HEK293 (cell line): ENCODE results near the gene EIF4EBP2.

ENCODE experiments used
- CTCF ChIA-PET: fragments of 350-600 bp; formaldehyde crosslinking; extraction: SDS; loops from one replicate; lab custom pipeline; 2021; ENCODE audit warnings: antibody characterized with exemption; lab: Yijun Ruan, JAX
- POLR2A ChIA-PET: fragments of 300-600 bp; formaldehyde crosslinking; extraction: SDS; loops from one replicate; lab custom pipeline; 2020; ENCODE audit warnings: antibody characterized with exemption, inconsistent platforms; lab: Yijun Ruan, JAX
- H3K27ac ChIP-seq: fragments of 200-500 bp; sonication (Bioruptor generic); 2 replicates; pipeline ENCODE4 v1.5.1; 2014; ENCODE audit warnings: low read depth, low read length, control low read depth, inconsistent platforms; ENCODE audit errors: extremely low read depth
- H3K36me3 ChIP-seq, 2 experiments: fragments of 200-500 bp in 1 of 2; sonication (Bioruptor generic) in 1 of 2; 1 replicate in 1 of 2; 2 replicates in 1 of 2; pipeline ENCODE4 v1.5.1; 2014 to 2017; ENCODE audit warnings: inconsistent platforms in 2 of 2, low read length in 2 of 2; ENCODE audit not compliant: control insufficient read depth in 2 of 2, insufficient read depth in 1 of 2
- H3K4me1 ChIP-seq: fragments of 200-500 bp; sonication (Bioruptor generic); 2 replicates; pipeline ENCODE4 v1.5.1; 2014; ENCODE audit warnings: mild to moderate bottlenecking, low read length, inconsistent platforms; ENCODE audit not compliant: control insufficient read depth, insufficient read depth
- H3K4me3 ChIP-seq: 2 replicates; pipeline ENCODE4 v1.5.1; 2011; ENCODE audit warnings: low read depth, mild to moderate bottlenecking, control low read depth, low read length, moderate library complexity
- H3K9me3 ChIP-seq: fragments of 200-500 bp; sonication (Bioruptor generic); 2 replicates; pipeline ENCODE4 v1.5.1; 2014; ENCODE audit warnings: low read depth, low read length, inconsistent platforms; ENCODE audit not compliant: control insufficient read depth, insufficient read depth
- BCL11A ChIP-seq: fragments of 450-650 bp; formaldehyde crosslinking; IDR thresholded peaks from 2 replicates; pipeline ENCODE4 v1.5.1; 2016; ENCODE audit warnings: low read depth, missing biosample characterization, missing genetic modification characterization
- BCL11B ChIP-seq: fragments of 450-650 bp; formaldehyde crosslinking; IDR thresholded peaks from 2 replicates; pipeline ENCODE4 v1.5.1; 2016; ENCODE audit warnings: low read depth, missing biosample characterization, missing genetic modification characterization
- GLI2 ChIP-seq: fragments of 450-650 bp; formaldehyde crosslinking; IDR thresholded peaks from 2 replicates; pipeline ENCODE4; 2017; ENCODE audit warnings: missing biosample characterization, missing genetic modification characterization, low read depth, borderline replicate concordance
- GLIS1 ChIP-seq: fragments of 450-650 bp; formaldehyde crosslinking; IDR thresholded peaks from 2 replicates; pipeline ENCODE4 v1.5.1; 2016; ENCODE audit warnings: missing biosample characterization, missing genetic modification characterization
- RBAK ChIP-seq: fragments of 450-650 bp; formaldehyde crosslinking; IDR thresholded peaks from 2 replicates; pipeline ENCODE4 v1.5.1; 2016; ENCODE audit warnings: missing biosample characterization, missing genetic modification characterization
- SP2 ChIP-seq: fragments of 450-650 bp; formaldehyde crosslinking; IDR thresholded peaks from 2 replicates; pipeline ENCODE4 v1.5.1; 2016; ENCODE audit warnings: missing biosample characterization, missing genetic modification characterization
- WT1 ChIP-seq: fragments of 450-650 bp; formaldehyde crosslinking; IDR thresholded peaks from 2 replicates; pipeline ENCODE4 v1.5.1; 2016; ENCODE audit warnings: missing biosample characterization, missing genetic modification characterization
- ZFP37 ChIP-seq: fragments of 450-650 bp; formaldehyde crosslinking; IDR thresholded peaks from 2 replicates; pipeline ENCODE4 v1.5.1; 2016; ENCODE audit warnings: missing biosample characterization, missing genetic modification characterization
- ZNF112 ChIP-seq: fragments of 450-650 bp; formaldehyde crosslinking; IDR thresholded peaks from 2 replicates; pipeline ENCODE4 v1.5.0; 2017; ENCODE audit warnings: missing biosample characterization, missing genetic modification characterization
- ZNF202 ChIP-seq: fragments of 450-650 bp; formaldehyde crosslinking; IDR thresholded peaks from 2 replicates; pipeline ENCODE4 v1.5.1; 2016; ENCODE audit warnings: missing biosample characterization, missing genetic modification characterization, borderline replicate concordance
- ZNF221 ChIP-seq: fragments of 450-650 bp; formaldehyde crosslinking; IDR thresholded peaks from 2 replicates; pipeline ENCODE4 v1.5.1; 2017; ENCODE audit warnings: missing biosample characterization, missing genetic modification characterization, borderline replicate concordance
- ZNF23 ChIP-seq: fragments of 450-650 bp; formaldehyde crosslinking; IDR thresholded peaks from 2 replicates; pipeline ENCODE4 v1.5.1; 2016; ENCODE audit warnings: missing biosample characterization, missing genetic modification characterization, borderline replicate concordance
- ZNF510 ChIP-seq: fragments of 450-650 bp; formaldehyde crosslinking; IDR thresholded peaks from 2 replicates; pipeline ENCODE4 v1.5.1; 2018; ENCODE audit warnings: mild to moderate bottlenecking, missing genetic modification characterization, missing biosample characterization; ENCODE audit not compliant: insufficient replicate concordance
- ZNF514 ChIP-seq: fragments of 450-650 bp; formaldehyde crosslinking; IDR thresholded peaks from 2 replicates; pipeline ENCODE4 v1.5.1; 2016; ENCODE audit warnings: missing biosample characterization, missing genetic modification characterization
- ZNF670 ChIP-seq: fragments of 450-650 bp; formaldehyde crosslinking; IDR thresholded peaks from 2 replicates; pipeline ENCODE4 v1.5.1; 2016; ENCODE audit warnings: missing biosample characterization, missing genetic modification characterization, low read depth
- TF ChIP-seq, protein P1 (sequence below): fragments of 450-650 bp; formaldehyde crosslinking; optimal IDR thresholded peaks from 2 replicates; pipeline ENCODE3; 2016; ENCODE audit warnings: missing biosample characterization, mild to moderate bottlenecking, missing genetic modification characterization
- TF ChIP-seq, protein P2 (sequence below): fragments of 450-650 bp; formaldehyde crosslinking; IDR thresholded peaks from 2 replicates; pipeline ENCODE4 v1.5.1; 2017; ENCODE audit warnings: missing biosample characterization, missing genetic modification characterization
- TF ChIP-seq, protein P3 (sequence below): fragments of 450-650 bp; formaldehyde crosslinking; IDR thresholded peaks from 2 replicates; pipeline ENCODE4 v1.5.1; 2016; ENCODE audit warnings: missing biosample characterization, missing genetic modification characterization

EIF4EBP2 gene

DNA sequence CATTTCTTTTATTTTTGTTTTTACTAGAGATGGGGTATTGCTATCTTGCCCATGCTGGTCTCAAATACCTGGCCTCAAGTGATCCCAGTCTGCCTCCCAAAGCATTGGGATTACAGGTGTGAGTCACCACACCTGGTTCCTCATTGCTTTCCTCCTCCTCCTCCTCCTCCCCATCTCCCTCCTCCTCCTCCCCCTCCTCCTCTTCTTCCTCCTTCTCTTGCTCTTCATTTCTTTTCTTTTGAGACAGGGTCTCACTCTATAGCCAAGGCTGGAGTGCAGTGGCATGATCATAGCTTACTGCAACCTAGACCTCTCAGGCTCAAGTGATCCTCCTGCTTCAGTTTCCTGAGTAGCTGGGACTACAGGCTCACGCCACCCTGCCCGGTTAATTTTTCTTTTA is 43.7 kb upstream of the EIF4EBP2 start (continued):
- TF ChIP-seq ZNF221, result no peak
- no peak for TF ChIP-seq BCL11B (tag by site-specific recombination)
- TF ChIP-seq GLIS1 (tag by site-specific recombination), result no peak
- TF ChIP-seq WT1 (tag by site-specific recombination), result no peak
- TF ChIP-seq, protein P1, sequence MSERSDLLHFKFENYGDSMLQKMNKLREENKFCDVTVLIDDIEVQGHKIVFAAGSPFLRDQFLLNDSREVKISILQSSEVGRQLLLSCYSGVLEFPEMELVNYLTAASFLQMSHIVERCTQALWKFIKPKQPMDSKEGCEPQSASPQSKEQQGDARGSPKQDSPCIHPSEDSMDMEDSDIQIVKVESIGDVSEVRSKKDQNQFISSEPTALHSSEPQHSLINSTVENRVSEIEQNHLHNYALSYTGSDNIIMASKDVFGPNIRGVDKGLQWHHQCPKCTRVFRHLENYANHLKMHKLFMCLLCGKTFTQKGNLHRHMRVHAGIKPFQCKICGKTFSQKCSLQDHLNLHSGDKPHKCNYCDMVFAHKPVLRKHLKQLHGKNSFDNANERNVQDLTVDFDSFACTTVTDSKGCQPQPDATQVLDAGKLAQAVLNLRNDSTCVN (tag by site-specific recombination), result no peak

DNA sequence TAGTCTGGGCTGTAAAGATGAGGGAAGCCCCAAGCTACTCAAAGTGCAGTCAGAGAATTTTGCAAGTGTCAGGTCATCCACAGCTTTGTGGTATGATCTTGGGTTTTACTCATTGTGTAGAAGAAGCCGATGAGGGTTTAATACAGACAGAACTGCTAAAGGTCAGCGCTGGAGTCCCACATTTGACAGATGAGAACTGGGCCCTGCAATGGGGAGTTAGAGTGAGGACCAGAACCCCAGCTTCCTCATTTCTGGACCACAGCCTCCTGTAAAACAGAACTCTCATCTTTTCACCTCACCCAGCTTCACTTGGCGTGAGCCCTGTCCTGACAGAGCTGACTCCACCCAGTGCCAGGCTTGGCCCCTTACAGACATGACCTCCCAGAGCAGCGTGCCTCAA is 41.6 kb upstream of the EIF4EBP2 start:
- Histone ChIP-seq H3K9me3 (no peaks in the 10 kb centered on the region), H3K4me1 (no peaks in the 10 kb centered on the region; the same call in 1 of the 2 replicates), H3K4me3 (no peak overlapping the region), H3K36me3 (no peaks in the 10 kb centered on the region), H3K27ac (no peak overlapping the region)
- CTCF ChIA-PET, result interaction anchor here (0.5 to 8.4 kb wide), 7 partner anchors 8 to 563 kb away, joined by 3 to 177 read pairs (median 4); no protein-coding TSS in a partner anchor
- POLR2A ChIA-PET, result no interaction called here
- TF ChIP-seq ZNF23 (tag by site-specific recombination) (no peak), BCL11A (tag by site-specific recombination) (no peak), GLI2 (tag by site-specific recombination) (no peak)
- TF ChIP-seq, protein P2, sequence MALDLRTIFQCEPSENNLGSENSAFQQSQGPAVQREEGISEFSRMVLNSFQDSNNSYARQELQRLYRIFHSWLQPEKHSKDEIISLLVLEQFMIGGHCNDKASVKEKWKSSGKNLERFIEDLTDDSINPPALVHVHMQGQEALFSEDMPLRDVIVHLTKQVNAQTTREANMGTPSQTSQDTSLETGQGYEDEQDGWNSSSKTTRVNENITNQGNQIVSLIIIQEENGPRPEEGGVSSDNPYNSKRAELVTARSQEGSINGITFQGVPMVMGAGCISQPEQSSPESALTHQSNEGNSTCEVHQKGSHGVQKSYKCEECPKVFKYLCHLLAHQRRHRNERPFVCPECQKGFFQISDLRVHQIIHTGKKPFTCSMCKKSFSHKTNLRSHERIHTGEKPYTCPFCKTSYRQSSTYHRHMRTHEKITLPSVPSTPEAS (tag by site-specific recombination), result no peak
- TF ChIP-seq, protein P3, sequence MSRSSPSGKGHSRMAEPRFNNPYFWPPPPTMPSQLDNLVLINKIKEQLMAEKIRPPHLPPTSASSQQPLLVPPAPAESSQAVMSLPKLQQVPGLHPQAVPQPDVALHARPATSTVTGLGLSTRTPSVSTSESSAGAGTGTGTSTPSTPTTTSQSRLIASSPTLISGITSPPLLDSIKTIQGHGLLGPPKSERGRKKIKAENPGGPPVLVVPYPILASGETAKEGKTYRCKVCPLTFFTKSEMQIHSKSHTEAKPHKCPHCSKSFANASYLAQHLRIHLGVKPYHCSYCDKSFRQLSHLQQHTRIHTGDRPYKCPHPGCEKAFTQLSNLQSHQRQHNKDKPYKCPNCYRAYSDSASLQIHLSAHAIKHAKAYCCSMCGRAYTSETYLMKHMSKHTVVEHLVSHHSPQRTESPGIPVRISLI, result no peak

DNA sequence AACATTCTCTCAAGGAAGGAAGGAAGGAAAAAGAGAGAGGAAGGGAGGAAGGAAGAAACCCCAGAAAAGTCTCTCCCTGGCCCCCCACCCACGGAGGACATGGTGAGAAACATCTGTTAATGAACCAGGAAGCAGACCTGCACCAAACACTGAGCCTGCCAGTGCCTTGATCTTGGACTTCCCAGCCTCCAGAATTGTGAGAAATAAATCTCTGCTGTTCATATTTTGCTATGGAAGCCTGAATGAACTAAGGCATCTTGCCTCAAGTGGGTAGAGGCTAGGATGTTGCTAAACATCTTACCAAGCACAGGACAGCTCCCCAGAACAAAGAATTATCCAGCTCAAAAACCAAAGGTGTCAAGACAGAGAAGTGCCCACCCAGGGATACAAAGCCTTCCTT is 40.7 kb upstream of the EIF4EBP2 start:
- H3K9me3 ChIP-seq, result no peaks in the 10 kb centered on the region
- H3K27ac ChIP-seq, result no peak overlapping the region
- CTCF ChIA-PET, result interaction anchor here (0.5 to 8.4 kb wide), 14 partner anchors 9 to 931 kb away, joined by 3 to 177 read pairs (median 20); partner anchors contain the start of genes LRRC20 and TYSND1
- POLR2A ChIA-PET, result interaction anchor here (2.3 kb wide), 1 partner anchor 217 kb away, joined by 21 read pairs; the partner anchor contains the start of gene TYSND1
- H3K4me1 ChIP-seq, result no peaks in the 10 kb centered on the region; the same call in 1 of the 2 replicates
- TF ChIP-seq RBAK (tag by site-specific recombination) (no peak), ZNF202 (tag by site-specific recombination) (no peak), ZNF510 (tag by site-specific recombination) (no peak), ZNF670 (tag by site-specific recombination) (no peak), ZFP37 (tag by site-specific recombination) (no peak), ZNF112 (no peak), SP2 (no peak), ZNF514 (tag by site-specific recombination) (no peak)
- H3K4me3 ChIP-seq, result no peak overlapping the region
- no peaks in the 10 kb centered on the region for H3K36me3 ChIP-seq
